Vagina (tissue), 2 donors: Measurements from ENCODE around the gene KRTAP1-3. TPM values are rescaled to one million over a fixed set of nuclear protein-coding genes. Genes with fewer than 3 reads are reported as not detected.

Experiments
- DNase-seq, 2 donors: peaks; one replicate each; pipeline ENCODE4 v3.0.0-alpha.2; 2017; ENCODE audit errors: extremely low spot score in 2 of 2
- H3K27ac ChIP-seq: fragments of 200-600 bp; sonication (generic); one replicate; pipeline ENCODE4 v1.5.1; 2019
- H3K27me3 ChIP-seq: fragments of 200-600 bp; sonication (generic); one replicate; pipeline ENCODE4 v1.5.1; 2019
- H3K36me3 ChIP-seq, 2 donors: fragments of 200-600 bp; sonication (generic); one replicate each; pipeline ENCODE4 v1.5.1; 2017 to 2019
- H3K4me1 ChIP-seq: fragments of 200-600 bp; sonication (generic); one replicate; pipeline ENCODE4 v1.5.1; 2019
- H3K4me3 ChIP-seq, 2 donors: fragments of 200-600 bp; sonication (generic); 1 replicate in 1 of 2; 2 replicates in 1 of 2; pipeline ENCODE4 v1.5.1; 2016 to 2019
- H3K9me3 ChIP-seq: fragments of 200-600 bp; sonication (generic); one replicate; pipeline ENCODE4 v1.5.1; 2019
- POLR2A ChIP-seq, 2 donors: fragments of 450-650 bp; IDR thresholded peaks; one replicate each; pipeline ENCODE4 v1.6.1; 2017; ENCODE audit warnings: antibody characterized with exemption in 2 of 2, mild to moderate bottlenecking in 2 of 2, moderate library complexity in 2 of 2
- POLR2AphosphoS5 ChIP-seq, 2 donors: sonication (generic); formaldehyde crosslinking; IDR thresholded peaks; one replicate each; pipeline ENCODE4 v1.9.0; 2017; ENCODE audit warnings: antibody characterized with exemption in 2 of 2, mild to moderate bottlenecking in 2 of 2, low read depth in 1 of 2; ENCODE audit not compliant: insufficient read depth in 1 of 2
- intact Hi-C: fragments of 100-400 bp; cut with DNase I; formaldehyde crosslinking; loops from one replicate; pipeline ENCODE4 v1.15.1; 2023
- total RNA-seq: library from RNA; depleted of rRNA; stranded (reverse); fragments of >200 nt; gene quantifications from one replicate; pipeline ENCODE4 v1.2.3, GENCODE V29; 2016
- TF ChIP-seq, protein P1 (sequence below), 3 experiments: fragments of 450-650 bp in 2 of 3; fragments of 200-600 bp in 1 of 3; sonication (generic) in 1 of 3; IDR thresholded peaks; one replicate each; pipeline ENCODE4 v1.5.1; 2017 to 2019; ENCODE audit warnings: antibody characterized with exemption in 3 of 3, mild to moderate bottlenecking in 2 of 3, moderate library complexity in 2 of 3

KRTAP1-3 gene
- total RNA-seq, 1 donor from 2014 or later, result not detected

DNA sequence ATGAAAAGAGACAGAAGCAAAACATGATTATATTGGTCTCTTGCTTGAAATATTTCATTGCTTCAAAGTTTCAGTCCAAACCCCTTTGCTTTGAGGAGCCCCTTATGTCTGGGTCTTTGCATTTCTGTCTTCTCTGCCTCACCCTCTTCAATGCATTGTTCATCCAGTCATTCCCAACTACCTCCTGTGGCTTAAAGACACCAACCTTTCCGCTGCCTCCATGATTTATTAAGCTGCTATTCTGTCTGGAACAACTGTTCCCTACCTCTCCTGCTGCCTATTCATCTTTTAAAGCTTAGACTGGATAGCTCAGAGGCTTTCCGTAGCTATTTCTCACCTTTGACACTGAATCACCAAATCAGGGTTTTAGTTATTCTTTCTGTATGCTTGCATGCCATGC lies 37.3 kb downstream of the KRTAP1-3 start:
- H3K4me1 ChIP-seq, result no peaks in the 10 kb centered on the region
- H3K27me3 ChIP-seq, result no peaks in the 10 kb centered on the region
- H3K9me3 ChIP-seq, result no peaks in the 10 kb centered on the region
- no peak overlapping the region for H3K27ac ChIP-seq
- TF ChIP-seq POLR2A (IDR thresholded peaks at IDR 0.05) (no peak), POLR2AphosphoS5 (IDR thresholded peaks at IDR 0.05; ENCODE audit: insufficient read depth in 1 of 2, low read depth in 1 of 2) (no peak)
- TF ChIP-seq, protein P1, sequence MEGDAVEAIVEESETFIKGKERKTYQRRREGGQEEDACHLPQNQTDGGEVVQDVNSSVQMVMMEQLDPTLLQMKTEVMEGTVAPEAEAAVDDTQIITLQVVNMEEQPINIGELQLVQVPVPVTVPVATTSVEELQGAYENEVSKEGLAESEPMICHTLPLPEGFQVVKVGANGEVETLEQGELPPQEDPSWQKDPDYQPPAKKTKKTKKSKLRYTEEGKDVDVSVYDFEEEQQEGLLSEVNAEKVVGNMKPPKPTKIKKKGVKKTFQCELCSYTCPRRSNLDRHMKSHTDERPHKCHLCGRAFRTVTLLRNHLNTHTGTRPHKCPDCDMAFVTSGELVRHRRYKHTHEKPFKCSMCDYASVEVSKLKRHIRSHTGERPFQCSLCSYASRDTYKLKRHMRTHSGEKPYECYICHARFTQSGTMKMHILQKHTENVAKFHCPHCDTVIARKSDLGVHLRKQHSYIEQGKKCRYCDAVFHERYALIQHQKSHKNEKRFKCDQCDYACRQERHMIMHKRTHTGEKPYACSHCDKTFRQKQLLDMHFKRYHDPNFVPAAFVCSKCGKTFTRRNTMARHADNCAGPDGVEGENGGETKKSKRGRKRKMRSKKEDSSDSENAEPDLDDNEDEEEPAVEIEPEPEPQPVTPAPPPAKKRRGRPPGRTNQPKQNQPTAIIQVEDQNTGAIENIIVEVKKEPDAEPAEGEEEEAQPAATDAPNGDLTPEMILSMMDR (IDR thresholded peaks at IDR 0.05), result no peak
- H3K4me3 ChIP-seq, result no peak overlapping the region
- intact Hi-C loops, result no loop called here
- H3K36me3 ChIP-seq, result no peaks in the 10 kb centered on the region
- no peak for DNase-seq

DNA sequence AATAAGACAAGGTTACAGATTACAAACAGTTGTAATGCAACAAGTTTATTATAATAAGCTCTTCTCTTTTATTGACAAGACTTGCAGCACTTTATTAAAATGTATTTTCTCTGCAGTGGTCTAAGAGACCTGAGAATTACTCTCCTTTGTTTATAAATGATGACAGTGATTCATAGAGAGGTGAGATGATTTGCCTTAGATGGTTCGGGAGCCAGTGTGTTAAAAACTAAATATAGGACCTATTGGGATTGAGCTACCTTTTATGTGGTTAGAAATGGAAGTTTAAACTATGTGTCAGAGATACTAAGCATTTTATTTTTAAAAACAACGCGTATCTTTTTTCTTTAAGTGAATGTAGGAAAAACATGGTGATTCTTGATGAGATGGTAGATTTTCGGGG lies 37.8 kb downstream of the KRTAP1-3 start:
- intact Hi-C loops, result no loop called here
- DNase-seq, result no peak
- Histone ChIP-seq H3K27ac (no peak overlapping the region), H3K27me3 (no peaks in the 10 kb centered on the region), H3K4me1 (no peaks in the 10 kb centered on the region), H3K9me3 (no peaks in the 10 kb centered on the region), H3K36me3 (no peaks in the 10 kb centered on the region), H3K4me3 (no peak overlapping the region)
- no peak for TF ChIP-seq POLR2AphosphoS5 (IDR thresholded peaks at IDR 0.05; ENCODE audit: insufficient read depth in 1 of 2, low read depth in 1 of 2)
- TF ChIP-seq, protein P1 (IDR thresholded peaks at IDR 0.05), result no peak
- no peak for TF ChIP-seq POLR2A (IDR thresholded peaks at IDR 0.05)

GRCh38 chr17:40995116-40995515 lies 39.6 kb downstream of the KRTAP1-3 start:
- Histone ChIP-seq H3K27ac (no peak overlapping the region), H3K27me3 (no peaks in the 10 kb centered on the region), H3K4me3 (no peak overlapping the region), H3K36me3 (no peaks in the 10 kb centered on the region), H3K4me1 (no peaks in the 10 kb centered on the region), H3K9me3 (no peaks in the 10 kb centered on the region)
- no peak for TF ChIP-seq POLR2AphosphoS5 (IDR thresholded peaks at IDR 0.05; ENCODE audit: insufficient read depth in 1 of 2, low read depth in 1 of 2)
- TF ChIP-seq, protein P1 (IDR thresholded peaks at IDR 0.05), result no peak
- intact Hi-C loops, result no loop called here
- DNase-seq, result no peak

- no peak within 1 kb of the TSS for H3K27ac ChIP-seq
- no peak within 1 kb of the TSS for H3K4me3 ChIP-seq
- H3K9me3 ChIP-seq, result no peaks in the 10 kb centered on the region
- no peaks in the 10 kb centered on the region for H3K36me3 ChIP-seq
- DNase-seq, result no peak
- intact Hi-C loops, result no loop called here
- TF ChIP-seq POLR2AphosphoS5 (IDR thresholded peaks at IDR 0.05; ENCODE audit: insufficient read depth in 1 of 2, low read depth in 1 of 2) (no peak), POLR2A (IDR thresholded peaks at IDR 0.05) (no peak)
- TF ChIP-seq, protein P1 (IDR thresholded peaks at IDR 0.05), result no peak
- no peaks in the 10 kb centered on the region for H3K27me3 ChIP-seq
- no peaks in the 10 kb centered on the region for H3K4me1 ChIP-seq
Measured at GRCh38 chr17:40993839-40994238, 40.8 kb downstream of the KRTAP1-3 start, which contains the start of gene KRTAP3-3. Gene KRTAP3-3, minus strand, starts transcription at chr17:40994164. Its CDS starts 67 bp downstream, at chr17:40994097.

DNA sequence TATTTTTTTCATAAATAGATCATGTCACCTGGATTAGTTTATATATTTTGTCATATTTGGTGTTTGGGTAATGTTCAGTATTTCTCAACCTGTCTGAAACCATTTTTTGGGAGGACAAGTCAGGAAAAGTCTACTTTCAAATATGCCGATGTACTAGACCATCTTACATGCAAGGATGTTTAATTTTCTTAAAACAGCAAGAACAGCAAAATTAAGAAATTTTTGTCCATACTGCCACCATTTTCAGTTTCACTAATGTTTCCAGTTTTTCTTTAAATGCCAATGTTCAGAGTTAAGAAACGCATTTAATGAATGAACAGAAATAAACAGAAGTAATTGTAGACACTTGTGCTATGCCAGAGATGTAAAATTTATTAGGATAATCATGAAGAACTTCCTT lies 41.6 kb downstream of the KRTAP1-3 start:
- intact Hi-C loops, result no loop called here
- no peaks in the 10 kb centered on the region for H3K9me3 ChIP-seq
- no peaks in the 10 kb centered on the region for H3K4me1 ChIP-seq
- DNase-seq, result no peak
- no peak overlapping the region for H3K27ac ChIP-seq
- H3K27me3 ChIP-seq, result no peaks in the 10 kb centered on the region
- H3K36me3 ChIP-seq, result no peaks in the 10 kb centered on the region
- no peak overlapping the region for H3K4me3 ChIP-seq
- TF ChIP-seq POLR2AphosphoS5 (IDR thresholded peaks at IDR 0.05; ENCODE audit: insufficient read depth in 1 of 2, low read depth in 1 of 2) (no peak), POLR2A (IDR thresholded peaks at IDR 0.05) (no peak)
- TF ChIP-seq, protein P1 (IDR thresholded peaks at IDR 0.05), result no peak
